Epidermal melanocyte (primary cell): ENCODE data around the gene PDZK1IP1.
A peak's percentile ranks its signal among the peaks of the same experiment; 100 is the strongest.
"Not testable (repeated sequence)": the region's sequence is repeated elsewhere in the genome, so short reads cannot be mapped to it uniquely, and the experiment has no call there.

Experiments
- DNase-seq: peaks from one replicate; pipeline ENCODE4 v3.0.0; 2011; ENCODE audit warnings: low spot score; ENCODE audit not compliant: insufficient read length

The PDZK1IP1 gene

GRCh38 chr1:47198214-47198613 is 8.4 kb upstream of the PDZK1IP1 start:
- no peak for DNase-seq

- DNase-seq = no peak
These were observed 6.8 kb upstream of the PDZK1IP1 start for GRCh38 chr1:47196622-47197021.

- not testable (repeated sequence) for DNase-seq
These were observed 6.1 kb upstream of the PDZK1IP1 start for GRCh38 chr1:47195981-47196380.

GRCh38 chr1:47194311-47194710 is 4.5 kb upstream of the PDZK1IP1 start:
- no peak for DNase-seq

- DNase-seq = not testable (repeated sequence)
These were observed 3.7 kb upstream of the PDZK1IP1 start for GRCh38 chr1:47193496-47193895.

GRCh38 chr1:47192458-47193384 is 2.9 kb upstream of the PDZK1IP1 start:
- DNase-seq = peak; percentile 75

- DNase-seq = no peak
These were observed 2.2 kb upstream of the PDZK1IP1 start for GRCh38 chr1:47191940-47192457.

GRCh38 chr1:47190857-47191256 is 1.0 kb upstream of the PDZK1IP1 start:
- DNase-seq = no peak

GRCh38 chr1:47190509-47190855 is 646 bp upstream of the PDZK1IP1 start:
- DNase-seq = no peak

GRCh38 chr1:47188791-47189785 is 748 bp downstream of the PDZK1IP1 start:
- DNase-seq = no peak

GRCh38 chr1:47187926-47188250 is 1.9 kb downstream of the PDZK1IP1 start:
- no peak for DNase-seq

- no peak for DNase-seq
These were observed 2.5 kb downstream of the PDZK1IP1 start for GRCh38 chr1:47187231-47187925.

- no peak for DNase-seq
These were observed 3.3 kb downstream of the PDZK1IP1 start for GRCh38 chr1:47186267-47187185.

- no peak for DNase-seq
These were observed 4.8 kb downstream of the PDZK1IP1 start for GRCh38 chr1:47184822-47185677.

GRCh38 chr1:47184090-47184821 is 5.6 kb downstream of the PDZK1IP1 start:
- DNase-seq = no peak

- no peak for DNase-seq
These were observed 6.3 kb downstream of the PDZK1IP1 start for GRCh38 chr1:47183308-47184089.

- DNase-seq = no peak
These were observed 7.1 kb downstream of the PDZK1IP1 start for GRCh38 chr1:47182676-47183235.
